Measurements from ENCODE around the gene AP3B1.

DNA sequence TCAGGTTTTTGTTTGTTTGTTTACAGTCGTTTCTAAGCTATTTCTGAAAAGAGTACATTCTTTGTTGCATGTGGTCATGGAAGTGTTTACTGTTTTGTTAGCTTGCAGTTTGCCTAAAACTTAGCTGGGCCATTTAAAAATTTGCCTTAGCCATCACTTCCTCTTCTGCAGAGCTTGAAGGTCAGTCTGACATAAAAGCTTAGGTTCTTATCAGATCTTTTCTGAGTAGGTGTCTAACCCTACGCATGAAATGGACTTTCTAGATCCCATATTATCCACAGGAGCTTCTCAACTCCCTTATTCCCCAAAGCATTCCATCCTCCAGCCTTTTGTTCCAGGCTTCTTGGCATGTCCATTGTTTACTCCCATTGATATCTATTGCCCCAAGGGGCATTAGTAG is 90.3 kb downstream of the AP3B1 start:
- TF ChIP-seq, protein P1, sequence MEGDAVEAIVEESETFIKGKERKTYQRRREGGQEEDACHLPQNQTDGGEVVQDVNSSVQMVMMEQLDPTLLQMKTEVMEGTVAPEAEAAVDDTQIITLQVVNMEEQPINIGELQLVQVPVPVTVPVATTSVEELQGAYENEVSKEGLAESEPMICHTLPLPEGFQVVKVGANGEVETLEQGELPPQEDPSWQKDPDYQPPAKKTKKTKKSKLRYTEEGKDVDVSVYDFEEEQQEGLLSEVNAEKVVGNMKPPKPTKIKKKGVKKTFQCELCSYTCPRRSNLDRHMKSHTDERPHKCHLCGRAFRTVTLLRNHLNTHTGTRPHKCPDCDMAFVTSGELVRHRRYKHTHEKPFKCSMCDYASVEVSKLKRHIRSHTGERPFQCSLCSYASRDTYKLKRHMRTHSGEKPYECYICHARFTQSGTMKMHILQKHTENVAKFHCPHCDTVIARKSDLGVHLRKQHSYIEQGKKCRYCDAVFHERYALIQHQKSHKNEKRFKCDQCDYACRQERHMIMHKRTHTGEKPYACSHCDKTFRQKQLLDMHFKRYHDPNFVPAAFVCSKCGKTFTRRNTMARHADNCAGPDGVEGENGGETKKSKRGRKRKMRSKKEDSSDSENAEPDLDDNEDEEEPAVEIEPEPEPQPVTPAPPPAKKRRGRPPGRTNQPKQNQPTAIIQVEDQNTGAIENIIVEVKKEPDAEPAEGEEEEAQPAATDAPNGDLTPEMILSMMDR (IDR thresholded peaks at IDR 0.05) = no peak
- TF ChIP-seq POLR2A (IDR thresholded peaks at IDR 0.05) = no peak
- TF ChIP-seq POLR2AphosphoS5 (IDR thresholded peaks at IDR 0.05; ENCODE audit: insufficient read depth in 1 of 2, low read depth in 1 of 2) = no peak
